ENCODE measurements around the gene PDS5B. TPM values are rescaled to one million over a fixed set of nuclear protein-coding genes. Genes with fewer than 3 reads are reported as not detected.

PDS5B gene
- 41.3 to 44.5 TPM (median 44.3 TPM) in 3 replicates for total RNA-seq (2021)
- percentile 81 among the genes with signal in this experiment for Bru-seq, nascent RNA
- long read RNA-seq, experiment 1, full-length matches to known transcripts: 75 of 200 reads
- long read RNA-seq, experiment 1, partial matches to known transcripts: 42 of 200 reads
- long read RNA-seq, experiment 1, other reads (novel, unspliced or antisense): 83 of 200 reads
- long read RNA-seq, experiment 2, partial matches to known transcripts: 16 of 31 reads
- long read RNA-seq, experiment 2, other reads (novel, unspliced or antisense): 15 of 31 reads
- long read RNA-seq, experiment 3, partial matches to known transcripts: 5 of 5 reads
- long read RNA-seq, experiment 3, other reads (novel, unspliced or antisense): 0 of 5 reads

DNA sequence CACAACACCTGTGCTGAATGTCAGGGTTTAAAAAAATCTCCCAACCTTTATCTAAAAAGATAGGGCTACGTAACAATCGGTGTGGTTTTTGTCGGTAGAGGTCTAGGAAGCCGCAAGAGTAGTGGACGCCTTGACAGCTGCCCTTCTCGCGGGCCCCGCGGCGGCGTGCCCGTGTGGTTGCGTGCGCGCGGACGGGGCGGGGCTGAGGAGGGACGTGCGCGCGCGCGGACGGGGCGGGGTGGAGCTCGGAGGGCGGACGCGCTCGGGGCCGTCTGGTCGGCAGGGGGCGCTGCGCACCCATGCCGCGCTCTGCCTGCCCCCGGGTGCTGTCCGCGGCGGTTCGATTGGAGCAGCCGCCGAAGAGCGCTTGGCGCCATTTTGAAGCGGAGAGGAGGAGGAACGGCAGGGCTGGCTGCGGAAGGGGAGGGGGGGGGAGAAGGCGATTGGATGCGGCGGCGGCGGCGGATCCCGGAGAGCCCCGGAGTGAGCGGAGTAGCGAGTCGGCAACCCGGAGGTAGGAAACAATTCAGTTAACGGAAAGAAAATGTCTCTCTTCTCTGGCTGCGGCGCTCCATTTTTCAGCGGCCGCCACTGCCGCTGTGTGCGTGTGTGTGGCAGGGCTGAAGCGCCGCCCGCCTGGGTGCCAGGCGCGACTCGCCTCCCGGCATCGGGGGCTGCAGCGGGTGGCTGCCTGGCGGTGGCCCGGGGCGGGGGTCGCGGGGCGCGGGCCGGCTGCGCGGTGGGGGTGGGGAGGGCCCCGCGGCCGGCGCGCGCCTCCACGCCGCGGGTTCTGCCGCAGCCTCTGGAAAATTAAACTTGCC is at the start of gene PDS5B:
PDS5B (plus strand) TSS at position 373 of the 821 bp plus-strand sequence. CDS start 62,321 bp downstream, outside the sequence.
- DNase-seq (ENCODE audit: low spot score): peak; percentile 92
- ATAC-seq: peak; percentile 91
- Mint-ChIP-seq H3K27ac (peak within 1 kb of the TSS; percentile 83), H3K4me1 (peaks cover 38% of the 10 kb centered on the region), H3K4me3 (peak within 1 kb of the TSS; percentile 86), H3K36me3 (no peaks in the 10 kb centered on the region), H3K27me3 (ENCODE audit: low read depth) (peaks cover 8% of the 10 kb centered on the region), H3K9me3 (no peaks in the 10 kb centered on the region)
- TF ChIP-seq GABPB1 (CRISPR knock-in tag; IDR thresholded peaks at IDR 0.05) (peak; percentile 9; the same call in 1 of the 2 replicates), CBFB (CRISPR knock-in tag; IDR thresholded peaks at IDR 0.05; ENCODE audit: low read depth) (peak; percentile 92; the same call in 1 of the 2 replicates), MYBL2 (CRISPR knock-in tag; IDR thresholded peaks at IDR 0.05) (no peak; the same call in 1 of the 2 replicates), FOXP1 (CRISPR knock-in tag; IDR thresholded peaks at IDR 0.05; ENCODE audit: borderline replicate concordance) (peak; percentile 34; the same call in 1 of the 2 replicates), NFYB (CRISPR knock-in tag; conservative IDR thresholded peaks at IDR 0.05; ENCODE audit: low read depth) (0 out of 2 replicates have a peak, but pooled peaks have one; percentile 25), CREM (CRISPR knock-in tag; IDR thresholded peaks at IDR 0.05) (peak; percentile 75), SP1 (CRISPR knock-in tag; conservative IDR thresholded peaks at IDR 0.05) (peak; percentile 75), TEAD1 (CRISPR knock-in tag; IDR thresholded peaks at IDR 0.05) (peak; percentile 73; the same call in 1 of the 2 replicates), ESRRA (CRISPR knock-in tag; IDR thresholded peaks at IDR 0.05; ENCODE audit: borderline replicate concordance) (no peak)
- TF ChIP-seq, protein P1, sequence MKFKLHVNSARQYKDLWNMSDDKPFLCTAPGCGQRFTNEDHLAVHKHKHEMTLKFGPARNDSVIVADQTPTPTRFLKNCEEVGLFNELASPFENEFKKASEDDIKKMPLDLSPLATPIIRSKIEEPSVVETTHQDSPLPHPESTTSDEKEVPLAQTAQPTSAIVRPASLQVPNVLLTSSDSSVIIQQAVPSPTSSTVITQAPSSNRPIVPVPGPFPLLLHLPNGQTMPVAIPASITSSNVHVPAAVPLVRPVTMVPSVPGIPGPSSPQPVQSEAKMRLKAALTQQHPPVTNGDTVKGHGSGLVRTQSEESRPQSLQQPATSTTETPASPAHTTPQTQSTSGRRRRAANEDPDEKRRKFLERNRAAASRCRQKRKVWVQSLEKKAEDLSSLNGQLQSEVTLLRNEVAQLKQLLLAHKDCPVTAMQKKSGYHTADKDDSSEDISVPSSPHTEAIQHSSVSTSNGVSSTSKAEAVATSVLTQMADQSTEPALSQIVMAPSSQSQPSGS (CRISPR knock-in tag; IDR thresholded peaks at IDR 0.05; ENCODE audit: borderline replicate concordance, low read depth): no peak
- TF ChIP-seq, protein P2, sequence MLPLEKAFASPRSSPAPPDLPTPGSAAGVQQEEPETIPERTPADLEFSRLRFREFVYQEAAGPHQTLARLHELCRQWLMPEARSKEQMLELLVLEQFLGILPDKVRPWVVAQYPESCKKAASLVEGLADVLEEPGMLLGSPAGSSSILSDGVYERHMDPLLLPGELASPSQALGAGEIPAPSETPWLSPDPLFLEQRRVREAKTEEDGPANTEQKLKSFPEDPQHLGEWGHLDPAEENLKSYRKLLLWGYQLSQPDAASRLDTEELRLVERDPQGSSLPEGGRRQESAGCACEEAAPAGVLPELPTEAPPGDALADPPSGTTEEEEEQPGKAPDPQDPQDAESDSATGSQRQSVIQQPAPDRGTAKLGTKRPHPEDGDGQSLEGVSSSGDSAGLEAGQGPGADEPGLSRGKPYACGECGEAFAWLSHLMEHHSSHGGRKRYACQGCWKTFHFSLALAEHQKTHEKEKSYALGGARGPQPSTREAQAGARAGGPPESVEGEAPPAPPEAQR (CRISPR knock-in tag; IDR thresholded peaks at IDR 0.05): no peak
- TF ChIP-seq, protein P3, sequence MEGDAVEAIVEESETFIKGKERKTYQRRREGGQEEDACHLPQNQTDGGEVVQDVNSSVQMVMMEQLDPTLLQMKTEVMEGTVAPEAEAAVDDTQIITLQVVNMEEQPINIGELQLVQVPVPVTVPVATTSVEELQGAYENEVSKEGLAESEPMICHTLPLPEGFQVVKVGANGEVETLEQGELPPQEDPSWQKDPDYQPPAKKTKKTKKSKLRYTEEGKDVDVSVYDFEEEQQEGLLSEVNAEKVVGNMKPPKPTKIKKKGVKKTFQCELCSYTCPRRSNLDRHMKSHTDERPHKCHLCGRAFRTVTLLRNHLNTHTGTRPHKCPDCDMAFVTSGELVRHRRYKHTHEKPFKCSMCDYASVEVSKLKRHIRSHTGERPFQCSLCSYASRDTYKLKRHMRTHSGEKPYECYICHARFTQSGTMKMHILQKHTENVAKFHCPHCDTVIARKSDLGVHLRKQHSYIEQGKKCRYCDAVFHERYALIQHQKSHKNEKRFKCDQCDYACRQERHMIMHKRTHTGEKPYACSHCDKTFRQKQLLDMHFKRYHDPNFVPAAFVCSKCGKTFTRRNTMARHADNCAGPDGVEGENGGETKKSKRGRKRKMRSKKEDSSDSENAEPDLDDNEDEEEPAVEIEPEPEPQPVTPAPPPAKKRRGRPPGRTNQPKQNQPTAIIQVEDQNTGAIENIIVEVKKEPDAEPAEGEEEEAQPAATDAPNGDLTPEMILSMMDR (IDR thresholded peaks at IDR 0.05): peak; percentile 89
- TF ChIP-seq, protein P4, sequence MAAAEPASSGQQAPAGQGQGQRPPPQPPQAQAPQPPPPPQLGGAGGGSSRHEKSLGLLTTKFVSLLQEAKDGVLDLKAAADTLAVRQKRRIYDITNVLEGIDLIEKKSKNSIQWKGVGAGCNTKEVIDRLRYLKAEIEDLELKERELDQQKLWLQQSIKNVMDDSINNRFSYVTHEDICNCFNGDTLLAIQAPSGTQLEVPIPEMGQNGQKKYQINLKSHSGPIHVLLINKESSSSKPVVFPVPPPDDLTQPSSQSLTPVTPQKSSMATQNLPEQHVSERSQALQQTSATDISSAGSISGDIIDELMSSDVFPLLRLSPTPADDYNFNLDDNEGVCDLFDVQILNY (CRISPR knock-in tag; IDR thresholded peaks at IDR 0.05): peak; percentile 96
- TF ChIP-seq, protein P5, sequence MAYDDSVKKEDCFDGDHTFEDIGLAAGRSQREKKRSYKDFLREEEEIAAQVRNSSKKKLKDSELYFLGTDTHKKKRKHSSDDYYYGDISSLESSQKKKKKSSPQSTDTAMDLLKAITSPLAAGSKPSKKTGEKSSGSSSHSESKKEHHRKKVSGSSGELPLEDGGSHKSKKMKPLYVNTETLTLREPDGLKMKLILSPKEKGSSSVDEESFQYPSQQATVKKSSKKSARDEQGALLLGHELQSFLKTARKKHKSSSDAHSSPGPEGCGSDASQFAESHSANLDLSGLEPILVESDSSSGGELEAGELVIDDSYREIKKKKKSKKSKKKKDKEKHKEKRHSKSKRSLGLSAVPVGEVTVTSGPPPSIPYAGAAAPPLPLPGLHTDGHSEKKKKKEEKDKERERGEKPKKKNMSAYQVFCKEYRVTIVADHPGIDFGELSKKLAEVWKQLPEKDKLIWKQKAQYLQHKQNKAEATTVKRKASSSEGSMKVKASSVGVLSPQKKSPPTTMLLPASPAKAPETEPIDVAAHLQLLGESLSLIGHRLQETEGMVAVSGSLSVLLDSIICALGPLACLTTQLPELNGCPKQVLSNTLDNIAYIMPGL (CRISPR knock-in tag; IDR thresholded peaks at IDR 0.05): peak; percentile 88; the same call in 1 of the 2 replicates
- TF ChIP-seq, protein P6, sequence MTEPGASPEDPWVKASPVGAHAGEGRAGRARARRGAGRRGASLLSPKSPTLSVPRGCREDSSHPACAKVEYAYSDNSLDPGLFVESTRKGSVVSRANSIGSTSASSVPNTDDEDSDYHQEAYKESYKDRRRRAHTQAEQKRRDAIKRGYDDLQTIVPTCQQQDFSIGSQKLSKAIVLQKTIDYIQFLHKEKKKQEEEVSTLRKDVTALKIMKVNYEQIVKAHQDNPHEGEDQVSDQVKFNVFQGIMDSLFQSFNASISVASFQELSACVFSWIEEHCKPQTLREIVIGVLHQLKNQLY (CRISPR knock-in tag; IDR thresholded peaks at IDR 0.05): 0 out of 2 replicates have a peak, but pooled peaks have one; percentile 44
- ChIA-PET POLR2A (interaction anchor here (0.7 to 1.0 kb wide), 4 partner anchors 14 to 957 kb away, joined by 3 read pairs; no protein-coding TSS in a partner anchor), CTCF (interaction anchor here (0.6 to 2.0 kb wide), 36 partner anchors 13 to 454 kb away, joined by 3 to 35 read pairs (median 4); partner anchors contain the start of genes N4BP2L1 and N4BP2L2)
